SK-N-DZ (cell line): ENCODE measurements around the gene PARP6.

Experiments used
- DNase-seq: peaks from one replicate; pipeline ENCODE4 v3.0.0-alpha.2; 2015; ENCODE audit warnings: low spot score

PARP6 gene

DNA sequence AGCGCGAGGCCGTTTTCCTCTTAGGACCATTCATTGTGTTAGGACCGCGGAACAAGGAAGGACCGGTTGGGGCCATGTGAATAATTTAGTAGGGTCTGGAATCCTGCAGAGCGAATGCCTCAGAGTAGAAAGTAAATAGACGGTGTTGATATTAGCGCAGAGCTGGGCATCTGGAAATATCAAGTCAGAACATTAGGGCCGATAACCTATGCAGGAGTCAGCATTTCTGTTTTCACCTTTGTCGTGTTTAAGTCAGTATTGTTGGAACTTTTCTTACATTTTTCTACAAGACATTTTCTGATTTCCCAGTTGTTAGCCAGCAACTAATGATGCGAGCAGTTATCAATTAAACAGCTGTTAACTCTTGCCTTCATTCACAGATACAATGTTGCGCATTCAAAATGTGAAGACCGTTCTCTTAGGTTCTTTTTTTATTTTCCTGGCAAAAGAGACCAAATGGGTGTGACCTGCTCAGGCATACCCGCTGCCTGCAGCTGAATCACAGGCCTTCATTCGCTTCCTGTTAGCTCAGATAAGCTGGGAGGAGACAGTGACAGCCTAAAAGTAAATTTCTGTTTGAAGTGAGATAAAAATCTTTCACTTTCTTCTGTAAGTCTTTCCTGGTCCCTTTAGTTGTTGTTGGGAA is 40.4 kb downstream of the PARP6 start:
- no peak for DNase-seq

DNA sequence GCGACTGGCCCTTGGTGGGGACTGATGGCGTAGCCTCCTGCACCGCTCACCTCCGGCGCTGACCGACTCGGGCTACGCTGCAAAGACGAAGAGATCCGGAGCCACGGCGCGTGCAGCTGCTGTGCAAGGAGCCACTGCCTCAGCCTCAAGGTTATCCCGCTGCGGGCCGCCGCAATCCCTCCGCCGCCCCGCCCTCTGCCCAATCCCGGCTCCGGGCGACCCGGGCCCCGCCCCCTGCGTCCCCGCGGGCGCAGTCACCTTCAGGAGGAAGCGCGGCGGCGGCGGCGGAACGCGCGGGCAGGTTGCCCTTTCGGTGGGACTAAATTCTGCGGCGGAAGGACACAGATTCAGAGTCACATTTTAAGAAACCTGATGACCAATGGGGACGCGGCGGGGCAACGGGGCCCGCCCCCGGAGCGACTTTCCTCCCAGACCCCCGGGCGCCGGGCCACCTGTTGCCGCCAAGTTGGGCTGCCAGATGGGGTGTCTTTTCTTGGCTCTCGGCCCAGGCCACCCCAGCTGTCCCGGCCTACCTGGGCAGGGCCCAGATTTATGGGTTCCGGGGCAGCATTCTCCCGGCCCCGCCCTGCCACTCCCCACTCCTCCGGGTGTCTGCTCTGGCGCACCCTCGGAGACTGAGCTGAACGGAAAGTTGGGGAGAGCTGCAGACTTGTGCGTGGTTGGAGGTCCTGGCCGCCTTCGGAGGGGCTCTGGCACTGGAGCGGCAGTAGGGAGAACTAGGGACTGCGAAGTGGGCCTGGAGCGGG is 41.1 kb downstream of the PARP6 start, which contains the start of gene PKM:
PKM (minus strand) TSS at position 125 of the 767 bp plus-strand sequence. CDS start 12,093 bp downstream, outside the sequence.
- peak; percentile 99 for DNase-seq

GRCh38 chr15:72230197-72231065 is 41.9 kb downstream of the PARP6 start:
- peak; percentile 87 for DNase-seq

- no peak for DNase-seq
These were observed 42.5 kb downstream of the PARP6 start for GRCh38 chr15:72229947-72230196.

DNA sequence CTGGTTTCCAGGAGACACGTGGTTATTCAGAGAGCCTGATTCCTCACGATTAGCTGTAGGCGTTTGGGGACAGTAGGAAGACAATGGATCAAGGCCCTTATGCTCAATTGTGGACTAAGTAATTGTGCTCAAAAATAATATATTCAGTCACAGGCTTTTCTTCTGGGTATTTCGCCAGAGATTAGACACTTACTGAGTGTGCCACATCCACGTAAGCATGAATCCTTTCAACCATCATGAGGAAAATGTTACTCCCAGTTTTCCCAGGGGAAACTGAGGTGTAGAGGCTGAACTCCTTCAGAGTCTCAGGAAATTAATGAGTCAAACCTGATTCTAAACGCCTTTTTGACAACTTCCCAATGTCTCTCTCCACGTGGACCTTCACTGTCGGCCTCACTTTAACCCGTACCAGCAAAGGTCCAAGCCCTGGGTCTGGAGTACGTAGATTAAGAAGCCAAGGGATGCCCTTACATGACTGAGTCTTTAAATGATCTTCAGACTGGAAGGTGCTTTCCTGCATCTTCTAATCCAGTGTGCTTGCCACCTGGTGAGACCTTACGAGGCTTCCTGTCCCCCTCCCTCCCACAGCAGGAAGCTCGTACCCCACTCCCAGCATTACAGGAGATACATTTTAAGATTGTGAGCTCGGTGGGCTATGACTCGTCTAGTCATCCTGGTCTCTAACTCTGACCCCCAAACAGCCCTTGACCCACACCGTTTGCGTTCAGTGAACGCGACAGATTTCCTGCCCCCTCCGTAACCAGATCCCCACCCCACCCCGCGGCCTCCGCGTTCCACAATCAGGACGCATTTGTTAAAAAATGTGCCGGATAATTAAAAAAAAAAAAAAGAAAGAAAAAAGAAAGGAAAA is 43.0 kb downstream of the PARP6 start:
- no peak for DNase-seq

DNA sequence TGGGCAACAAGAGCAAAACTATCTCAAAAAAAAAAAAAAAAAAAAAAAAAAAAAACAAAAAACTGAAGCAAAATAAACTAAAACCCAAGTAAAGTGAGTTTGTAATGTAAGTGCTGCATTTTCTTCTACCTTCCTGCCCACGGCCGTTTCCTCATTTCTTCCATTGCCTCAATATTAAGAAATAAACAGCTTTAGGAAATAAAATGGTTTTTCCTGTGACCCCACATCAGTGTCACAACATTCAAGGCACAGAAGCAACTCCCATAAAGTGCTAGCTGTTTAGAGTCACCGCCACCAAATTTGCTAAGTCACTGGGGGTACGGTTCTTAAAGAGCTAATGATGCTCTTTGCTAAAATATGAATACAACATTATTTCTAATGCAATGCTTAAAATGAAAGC is 44.6 kb downstream of the PARP6 start:
- DNase-seq: no peak

- no peak for DNase-seq
These were observed 45.2 kb downstream of the PARP6 start for GRCh38 chr15:72227192-72227586.

DNA sequence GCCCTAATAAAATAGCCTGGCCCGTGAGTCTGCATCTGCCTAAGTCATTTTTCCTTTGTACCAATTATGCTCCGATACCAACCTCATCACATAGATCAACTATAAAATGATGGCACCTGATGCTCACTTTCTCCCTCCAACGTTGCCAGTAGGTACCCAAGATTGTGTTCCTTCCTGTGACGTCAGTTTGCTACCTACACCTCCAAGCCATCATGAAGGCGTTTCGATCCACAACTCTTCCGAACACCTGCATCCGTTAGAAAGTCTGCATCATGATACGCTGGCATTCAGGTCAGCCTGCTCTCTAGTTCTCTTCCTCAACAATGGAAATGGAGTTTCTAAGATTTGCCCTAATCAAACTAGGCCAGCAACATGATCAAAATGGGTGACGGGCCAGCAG is 49.1 kb downstream of the PARP6 start:
- no peak for DNase-seq

DNA sequence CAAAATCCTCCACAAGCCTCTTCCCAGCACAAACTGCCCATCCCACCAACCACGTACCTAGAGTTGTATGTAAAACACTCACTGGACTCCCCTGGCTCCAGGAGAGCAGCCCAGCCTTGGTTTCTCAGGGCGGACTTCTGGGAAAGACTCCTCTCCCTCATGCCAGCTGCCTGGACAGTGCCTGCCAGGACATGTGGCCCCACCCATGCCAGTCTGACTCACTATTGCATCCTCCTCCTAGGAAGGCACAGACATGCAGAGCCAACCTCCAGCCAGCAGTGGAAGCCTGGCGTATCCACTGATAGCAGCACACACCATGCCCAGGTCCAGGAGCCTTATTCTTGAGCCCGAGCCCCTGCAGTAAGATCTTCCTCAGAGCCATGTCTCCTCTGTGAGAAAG is 50.0 kb downstream of the PARP6 start:
- no peak for DNase-seq

- no peak for DNase-seq
These were observed 51.7 kb downstream of the PARP6 start for GRCh38 chr15:72220687-72221086.

- no peak for DNase-seq
These were observed 55.1 kb downstream of the PARP6 start for GRCh38 chr15:72217216-72217615.

DNA sequence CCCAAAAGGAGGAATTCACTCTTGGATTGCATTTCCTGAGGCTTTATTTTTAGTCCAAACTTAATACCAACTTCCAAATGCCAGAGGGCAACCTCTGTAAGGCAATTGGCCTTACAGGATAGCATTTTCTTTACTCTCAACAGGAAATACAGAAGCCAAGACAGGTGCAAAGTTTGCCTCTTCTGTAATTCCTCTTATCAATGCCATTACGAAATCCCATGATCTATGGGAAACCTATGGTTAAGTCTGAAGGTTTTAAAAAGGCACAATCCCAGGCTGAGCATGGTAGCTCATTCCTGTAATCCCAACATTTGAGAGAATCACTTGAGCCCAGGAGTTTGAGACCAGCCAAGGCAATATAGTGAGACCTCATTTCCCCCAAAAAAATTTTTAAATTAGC is 56.3 kb downstream of the PARP6 start:
- no peak for DNase-seq

DNA sequence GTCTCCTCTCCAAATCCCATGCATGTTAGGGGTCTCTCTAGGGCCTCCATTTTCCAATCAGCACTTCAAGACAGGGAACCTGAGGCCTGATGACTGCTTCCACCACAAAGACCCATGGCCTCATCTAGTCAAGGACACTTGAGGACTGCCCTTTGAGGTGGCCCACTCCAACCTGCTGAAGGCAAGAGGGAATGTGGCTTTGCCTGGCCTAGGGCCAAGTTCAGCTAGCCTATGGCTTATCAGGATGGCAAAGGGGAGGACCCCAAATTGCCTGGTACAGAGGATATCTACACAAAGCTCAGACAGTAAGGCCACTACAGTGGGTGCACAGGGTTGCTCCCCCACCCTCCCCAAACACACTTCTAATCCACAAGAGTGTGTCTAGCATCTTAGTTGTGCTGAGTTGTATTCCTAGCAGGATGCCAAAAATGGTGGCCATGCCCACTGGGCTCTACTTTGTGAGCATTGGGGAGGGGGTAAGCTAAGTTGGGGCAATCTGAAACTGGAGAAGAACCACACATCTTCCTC is 64.7 kb downstream of the PARP6 start:
- no peak for DNase-seq

DNA sequence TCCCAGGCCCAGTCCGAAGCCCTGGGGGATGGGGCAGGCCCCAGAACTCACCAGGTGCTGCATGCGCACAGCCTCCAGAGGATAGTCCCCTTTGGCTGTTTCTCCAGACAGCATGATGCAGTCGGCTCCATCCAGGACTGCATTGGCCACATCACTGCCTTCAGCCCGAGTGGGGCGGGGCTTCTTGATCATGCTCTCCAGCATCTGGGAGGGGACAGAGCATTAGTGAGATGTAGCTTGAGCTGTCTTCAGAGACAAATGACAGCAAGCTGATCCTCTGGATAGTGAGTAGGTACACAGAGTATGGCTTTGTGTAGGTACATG is 65.7 kb downstream of the PARP6 start:
- no peak for DNase-seq

DNA sequence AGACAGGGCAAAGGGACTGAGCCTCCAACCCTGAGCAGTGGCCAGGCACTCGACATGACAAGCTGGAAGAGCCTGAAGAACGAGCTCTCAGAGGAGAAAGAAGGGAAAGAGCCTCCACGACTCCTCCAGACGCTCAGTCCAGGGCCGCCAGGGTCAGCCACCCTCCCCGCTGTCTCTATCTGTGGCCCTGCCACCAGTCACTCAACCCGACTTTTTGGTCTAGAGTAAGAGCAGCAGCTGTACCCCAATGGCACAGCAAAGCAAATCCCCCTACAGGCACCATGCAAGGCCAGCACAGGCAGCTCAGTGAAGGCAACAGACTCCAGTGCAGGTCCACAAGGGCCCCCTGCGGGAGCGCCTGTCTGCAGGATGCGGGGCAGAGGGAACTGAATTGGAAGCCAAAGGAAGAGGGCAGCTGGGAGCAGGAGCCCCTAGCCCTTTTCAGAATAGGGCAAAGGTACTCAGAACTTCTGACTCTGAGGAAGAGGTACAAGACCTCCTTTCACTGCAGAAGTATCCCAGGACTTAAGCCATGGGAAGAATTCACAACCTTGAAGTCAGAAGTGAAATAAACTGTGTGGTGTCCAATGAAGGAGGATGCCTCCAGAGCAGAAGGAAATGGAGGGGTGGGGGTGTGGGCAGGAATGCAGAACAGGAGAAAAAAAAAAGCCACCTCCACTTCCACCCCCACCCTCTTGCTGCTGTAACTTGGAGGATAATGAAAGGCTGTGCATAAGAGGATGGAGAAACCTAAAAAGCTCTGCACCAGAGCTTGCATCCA is 66.3 kb downstream of the PARP6 start:
- DNase-seq: no peak

- no peak for DNase-seq
These were observed 67.1 kb downstream of the PARP6 start for GRCh38 chr15:72205273-72205672.

- no peak for DNase-seq
These were observed 68.9 kb downstream of the PARP6 start for GRCh38 chr15:72203507-72203837.

- DNase-seq: no peak
These were observed 69.4 kb downstream of the PARP6 start for GRCh38 chr15:72202801-72203506.

DNA sequence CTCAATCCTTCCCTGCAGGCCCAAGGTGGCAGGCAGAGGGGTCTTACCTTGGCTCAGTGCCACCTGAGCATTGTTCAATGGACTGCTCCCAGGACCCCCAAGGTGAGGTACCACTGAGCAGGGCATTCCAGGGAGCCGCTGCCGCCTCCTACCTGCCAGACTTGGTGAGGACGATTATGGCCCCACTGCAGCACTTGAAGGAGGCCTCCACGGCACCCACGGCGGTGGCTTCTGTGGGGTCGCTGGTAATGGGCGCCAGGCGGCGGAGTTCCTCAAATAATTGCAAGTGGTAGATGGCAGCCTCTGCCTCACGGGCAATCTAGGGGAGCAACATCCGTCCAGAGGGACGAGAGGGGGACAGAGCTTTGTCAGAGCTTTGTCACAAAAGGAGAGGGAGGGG is 70.1 kb downstream of the PARP6 start:
- no peak for DNase-seq

DNA sequence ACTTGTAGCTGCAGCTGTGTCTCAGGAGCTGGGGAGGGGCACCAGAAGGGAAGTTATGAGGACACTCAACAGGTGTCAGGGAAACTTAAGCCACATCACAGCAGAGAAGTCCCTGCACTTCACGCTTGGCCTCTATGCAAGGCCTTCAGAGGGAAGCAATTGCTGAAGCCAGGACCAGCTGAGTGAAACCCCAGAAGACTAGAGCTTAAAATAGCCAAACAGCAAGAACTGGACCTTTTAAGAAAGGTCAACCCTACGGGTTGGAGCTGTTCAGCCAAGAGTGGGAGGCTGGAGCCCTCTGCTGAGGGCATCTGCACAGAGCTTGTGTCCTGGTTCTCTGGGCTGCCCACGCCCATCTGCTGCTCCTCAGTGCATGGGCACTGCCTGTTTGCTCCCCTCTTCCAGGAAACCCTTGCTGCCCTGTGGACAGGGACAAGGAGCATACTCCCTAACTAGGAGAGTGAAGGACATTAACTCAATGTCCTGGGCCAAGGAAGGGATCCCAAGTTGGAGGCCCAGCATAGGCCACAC is 70.9 kb downstream of the PARP6 start:
- no peak for DNase-seq
